Adipocyte (in vitro differentiated cells): Measurements from ENCODE around the gene NCOA1.

Experiments
- DNase-seq: peaks from one replicate; pipeline ENCODE4 v3.0.0-alpha.2; 2015; ENCODE audit warnings: low read depth
- H3K27me3 ChIP-seq: replicated peaks from 2 replicates; pipeline ENCODE4 v1.7.0; 2013; ENCODE audit warnings: mild to moderate bottlenecking, low read length, moderate library complexity; ENCODE audit not compliant: control insufficient read depth, insufficient read depth
- H3K36me3 ChIP-seq: 2 replicates; pipeline ENCODE4 v1.7.0; 2013; ENCODE audit warnings: low read length, mild to moderate bottlenecking, moderate library complexity; ENCODE audit not compliant: control insufficient read depth, insufficient read depth, severe bottlenecking
- H3K4me1 ChIP-seq: 2 replicates; pipeline ENCODE4 v1.7.0; 2013; ENCODE audit warnings: mild to moderate bottlenecking, low read length, moderate library complexity; ENCODE audit not compliant: control insufficient read depth, insufficient read depth
- H3K4me3 ChIP-seq: 2 replicates; pipeline ENCODE4 v1.7.0; 2013; ENCODE audit warnings: mild to moderate bottlenecking, low read length, moderate library complexity
- H3K9ac ChIP-seq: 2 replicates; pipeline ENCODE4 v1.7.0; 2013; ENCODE audit warnings: mild to moderate bottlenecking, low read length, moderate library complexity
- H3K9me3 ChIP-seq: 2 replicates; pipeline ENCODE4 v1.7.0; 2013; ENCODE audit warnings: mild to moderate bottlenecking, low read length, moderate library complexity; ENCODE audit not compliant: control insufficient read depth

Gene NCOA1

DNA sequence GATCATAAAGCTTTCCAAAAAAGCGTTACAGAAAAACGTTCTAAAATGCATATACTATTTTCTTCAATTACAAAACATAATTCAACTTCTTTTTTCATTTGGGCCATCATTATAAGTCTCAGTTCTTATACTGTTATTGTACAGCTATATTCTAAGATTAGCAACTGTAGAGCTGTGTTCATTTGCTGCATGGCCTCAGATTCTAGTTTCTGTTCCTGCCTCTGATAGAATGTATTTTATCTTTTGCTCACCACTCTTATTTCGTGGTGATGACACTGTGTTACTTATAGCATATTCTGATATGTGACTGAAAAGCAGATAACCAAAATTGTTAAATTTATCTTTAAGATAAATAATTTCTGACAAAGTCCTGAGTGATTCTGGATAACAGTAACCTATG lies 234.9 kb downstream of the NCOA1 start:
- H3K36me3 ChIP-seq = peaks cover 27% of the 10 kb centered on the region
- no peak overlapping the region for H3K9ac ChIP-seq
- no peak overlapping the region for H3K4me3 ChIP-seq
- H3K9me3 ChIP-seq = no peaks in the 10 kb centered on the region
- peaks cover 31% of the 10 kb centered on the region for H3K4me1 ChIP-seq
- no peak for DNase-seq
- no peaks in the 10 kb centered on the region for H3K27me3 ChIP-seq

DNA sequence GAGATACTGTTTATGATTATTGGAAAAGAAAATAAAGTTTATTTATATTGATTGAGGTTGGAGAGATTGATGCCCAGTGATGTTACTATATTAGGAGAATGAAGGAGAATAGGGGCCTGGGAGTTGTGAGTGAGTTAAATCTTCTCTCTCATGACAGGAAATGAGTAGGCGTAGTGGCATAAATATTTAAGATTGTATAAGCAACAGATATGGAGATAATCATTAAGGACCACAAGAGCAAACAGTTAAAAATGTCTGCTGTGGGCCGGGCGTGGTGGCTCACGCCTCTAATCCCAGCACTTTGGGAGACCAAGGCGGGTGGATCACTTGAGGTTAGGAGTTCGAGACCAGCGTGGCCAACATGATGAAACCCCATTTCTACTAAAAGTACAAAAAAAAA lies 239.4 kb downstream of the NCOA1 start:
- DNase-seq = no peak
- Histone ChIP-seq H3K9me3 (no peaks in the 10 kb centered on the region), H3K4me1 (peaks cover 5% of the 10 kb centered on the region), H3K9ac (no peak overlapping the region), H3K27me3 (no peaks in the 10 kb centered on the region), H3K36me3 (peaks cover 27% of the 10 kb centered on the region), H3K4me3 (no peak overlapping the region)

DNA sequence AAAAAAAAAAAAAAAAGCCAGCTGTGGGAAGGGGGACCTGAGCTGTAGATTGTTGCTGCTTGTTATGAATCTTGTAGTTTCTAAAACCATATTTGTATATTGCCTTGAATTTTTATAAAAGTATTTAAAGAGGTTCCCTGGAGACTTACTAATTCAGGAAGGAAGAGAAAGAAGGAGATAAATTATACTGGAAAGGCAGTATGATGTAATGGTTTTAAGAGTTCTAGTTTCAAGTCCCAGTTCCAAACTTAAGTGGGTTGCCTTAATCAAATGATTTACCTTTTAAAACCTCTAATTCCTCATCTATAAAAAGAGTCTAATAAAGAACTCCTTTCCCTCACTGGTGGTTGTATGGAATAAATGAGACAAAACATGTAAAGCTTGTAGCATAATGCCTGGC lies 240.0 kb downstream of the NCOA1 start:
- peaks cover 27% of the 10 kb centered on the region for H3K36me3 ChIP-seq
- H3K27me3 ChIP-seq = no peaks in the 10 kb centered on the region
- no peak overlapping the region for H3K9ac ChIP-seq
- H3K4me3 ChIP-seq = no peak overlapping the region
- DNase-seq = no peak
- H3K9me3 ChIP-seq = no peaks in the 10 kb centered on the region
- H3K4me1 ChIP-seq = peaks cover 5% of the 10 kb centered on the region

DNA sequence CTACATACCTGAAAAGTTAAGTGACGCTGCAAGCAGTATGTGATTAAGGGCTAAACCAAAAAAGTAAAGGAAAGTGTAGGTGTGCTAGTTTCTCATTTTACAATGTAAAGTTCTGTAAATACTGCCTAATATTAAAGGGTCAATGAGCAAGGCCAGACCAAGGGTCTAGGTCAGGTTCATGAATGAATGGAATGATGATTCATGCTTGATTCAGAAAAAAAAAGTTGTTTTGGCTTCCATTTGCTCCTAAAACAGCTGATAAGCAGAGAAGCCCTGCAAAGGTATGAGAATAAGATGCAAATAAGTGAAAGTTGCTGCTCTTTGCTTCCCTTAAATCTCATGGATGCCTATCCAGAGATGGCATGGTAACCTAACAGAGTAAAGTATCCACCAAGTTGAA lies 240.9 kb downstream of the NCOA1 start:
- H3K4me1 ChIP-seq = peaks cover 5% of the 10 kb centered on the region
- no peak overlapping the region for H3K4me3 ChIP-seq
- no peaks in the 10 kb centered on the region for H3K9me3 ChIP-seq
- no peak overlapping the region for H3K9ac ChIP-seq
- H3K27me3 ChIP-seq = no peaks in the 10 kb centered on the region
- peaks cover 27% of the 10 kb centered on the region for H3K36me3 ChIP-seq
- DNase-seq = no peak

DNA sequence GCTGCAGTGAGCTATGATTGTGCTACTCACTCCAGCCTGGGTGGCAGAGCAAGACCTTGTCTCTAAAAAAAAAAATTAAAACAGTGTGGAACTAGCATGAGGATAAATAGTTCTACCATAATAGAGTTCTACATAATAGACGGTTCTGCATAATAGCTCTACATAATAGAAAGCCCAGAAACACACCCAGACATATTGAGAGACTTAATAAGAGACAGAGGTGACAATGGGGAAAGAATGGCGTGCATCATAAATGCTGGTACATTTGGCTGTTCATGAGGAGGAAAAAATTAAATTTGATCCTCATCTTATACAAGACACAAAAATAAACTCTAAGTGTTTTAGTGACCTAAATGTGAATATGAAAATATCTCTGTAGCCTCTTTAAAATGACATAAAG lies 243.7 kb downstream of the NCOA1 start:
- Histone ChIP-seq H3K27me3 (no peaks in the 10 kb centered on the region), H3K4me1 (peaks cover 5% of the 10 kb centered on the region), H3K4me3 (no peak overlapping the region), H3K9ac (no peak overlapping the region), H3K36me3 (peaks cover 8% of the 10 kb centered on the region), H3K9me3 (no peaks in the 10 kb centered on the region)
- DNase-seq = no peak

DNA sequence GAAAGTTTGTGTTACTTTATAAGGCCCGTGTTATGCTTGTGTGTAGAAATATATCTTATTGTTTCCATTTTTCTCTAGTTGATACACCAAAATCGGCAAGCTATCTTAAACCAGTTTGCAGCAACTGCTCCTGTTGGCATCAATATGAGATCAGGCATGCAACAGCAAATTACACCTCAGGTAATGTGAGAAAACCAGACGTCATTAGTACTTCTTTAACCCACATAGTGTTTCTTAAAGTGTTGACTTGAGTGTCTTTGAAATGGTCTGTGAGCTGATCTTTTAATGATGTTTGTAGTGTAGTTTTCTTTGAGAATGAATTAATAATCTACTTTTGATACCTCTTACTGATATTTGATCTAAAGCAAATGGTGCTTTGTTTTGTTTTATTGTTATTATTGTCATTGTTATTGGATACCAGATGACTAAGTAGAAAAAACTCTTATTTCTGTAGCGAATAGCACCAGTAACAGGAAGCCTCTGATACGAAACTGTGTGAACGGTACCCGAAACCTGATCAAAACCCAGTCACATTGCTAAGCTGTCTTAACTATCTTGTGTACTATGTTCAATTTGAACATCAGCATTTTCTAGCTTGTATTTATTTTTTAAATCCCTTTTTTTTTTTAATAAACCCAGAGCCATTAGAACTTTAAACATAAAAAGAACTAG lies 248.4 kb downstream of the NCOA1 start:
- Histone ChIP-seq H3K9me3 (no peaks in the 10 kb centered on the region), H3K4me1 (no peaks in the 10 kb centered on the region), H3K36me3 (peaks cover 18% of the 10 kb centered on the region), H3K4me3 (no peak overlapping the region), H3K9ac (no peak overlapping the region), H3K27me3 (no peaks in the 10 kb centered on the region)
- DNase-seq = no peak

DNA sequence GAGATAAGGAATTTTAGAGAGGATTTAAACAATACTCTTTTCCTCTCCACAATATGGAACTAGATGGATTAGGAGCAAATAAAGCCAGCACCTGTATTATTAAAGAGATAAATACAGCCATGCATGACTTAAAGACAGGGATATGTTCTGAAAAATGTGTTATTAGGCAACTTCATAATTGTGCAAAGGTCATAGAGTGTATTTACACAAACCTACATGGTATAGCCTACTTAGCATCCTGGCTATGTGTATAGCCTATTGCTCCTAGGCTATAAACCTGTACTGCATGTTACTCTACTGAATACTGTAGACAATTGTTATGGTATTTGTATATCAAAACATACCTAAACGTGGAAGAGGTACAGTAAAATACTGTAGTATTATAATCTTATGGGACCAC lies 249.1 kb downstream of the NCOA1 start:
- no peaks in the 10 kb centered on the region for H3K27me3 ChIP-seq
- no peak overlapping the region for H3K4me3 ChIP-seq
- H3K4me1 ChIP-seq = no peaks in the 10 kb centered on the region
- no peaks in the 10 kb centered on the region for H3K9me3 ChIP-seq
- DNase-seq = no peak
- no peak overlapping the region for H3K9ac ChIP-seq
- peaks cover 18% of the 10 kb centered on the region for H3K36me3 ChIP-seq

DNA sequence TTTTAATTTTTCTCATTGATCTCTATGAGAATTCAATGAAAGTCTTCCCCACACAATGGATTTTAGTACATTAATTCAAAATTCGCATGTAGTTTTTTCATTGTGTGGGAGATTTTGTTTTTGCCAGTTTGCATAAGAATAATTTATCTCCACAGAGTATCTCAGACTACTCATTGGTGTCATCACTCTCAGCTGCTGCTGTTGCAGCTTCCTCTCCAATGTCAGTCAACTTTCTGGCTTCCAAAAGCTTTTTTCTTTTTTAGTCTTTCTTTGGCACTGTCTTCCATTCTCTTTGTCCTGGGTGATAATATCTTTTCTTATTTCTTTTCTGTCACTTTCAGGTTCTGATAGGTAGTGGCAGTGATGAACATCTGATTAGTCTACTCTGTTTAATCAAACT lies 251.7 kb downstream of the NCOA1 start:
- no peaks in the 10 kb centered on the region for H3K4me1 ChIP-seq
- no peak overlapping the region for H3K4me3 ChIP-seq
- DNase-seq = no peak
- H3K36me3 ChIP-seq = peaks cover 24% of the 10 kb centered on the region
- H3K9ac ChIP-seq = no peak overlapping the region
- no peaks in the 10 kb centered on the region for H3K27me3 ChIP-seq
- H3K9me3 ChIP-seq = no peaks in the 10 kb centered on the region

DNA sequence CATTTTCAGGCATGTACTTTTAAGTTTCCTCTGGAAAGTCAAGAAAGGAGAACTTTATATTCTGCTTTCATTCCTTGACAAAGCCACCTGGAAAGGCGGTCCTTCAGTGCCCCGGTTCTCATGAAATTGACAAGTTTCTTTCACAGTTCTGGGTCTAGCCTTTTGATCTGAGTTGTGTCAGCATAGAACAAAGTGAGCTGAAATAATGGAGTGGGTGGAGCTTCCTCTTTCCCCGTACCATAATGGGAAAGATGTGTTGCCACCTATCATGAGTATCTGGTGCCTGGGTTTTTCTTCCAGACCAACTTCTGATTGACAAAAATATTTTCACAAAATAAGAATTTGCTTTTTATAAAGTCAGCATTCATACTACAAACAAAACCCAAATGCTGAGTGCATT lies 252.9 kb downstream of the NCOA1 start:
- Histone ChIP-seq H3K9ac (no peak overlapping the region), H3K36me3 (peaks cover 24% of the 10 kb centered on the region), H3K27me3 (no peaks in the 10 kb centered on the region), H3K4me3 (no peak overlapping the region), H3K4me1 (no peaks in the 10 kb centered on the region), H3K9me3 (no peaks in the 10 kb centered on the region)
- no peak for DNase-seq

DNA sequence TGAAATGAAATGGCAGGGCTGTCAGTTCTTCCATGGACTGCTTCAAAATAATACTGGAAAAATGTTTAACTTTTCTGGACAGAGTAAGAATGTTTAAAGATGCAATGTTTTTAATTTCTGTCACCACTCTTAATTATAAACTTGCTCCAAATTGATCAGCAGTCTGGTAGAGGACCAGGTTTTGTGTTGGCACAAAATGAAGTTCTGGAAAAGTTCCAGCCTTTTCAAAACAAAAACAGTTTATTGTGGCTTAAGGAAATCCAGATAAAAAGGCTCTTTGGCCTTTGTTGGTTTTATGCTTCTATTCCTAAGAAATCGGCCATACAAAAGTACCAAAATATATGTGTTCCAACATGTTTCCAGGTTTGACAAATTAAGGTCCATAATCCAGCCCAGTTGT lies 253.3 kb downstream of the NCOA1 start:
- no peaks in the 10 kb centered on the region for H3K9me3 ChIP-seq
- H3K27me3 ChIP-seq = no peaks in the 10 kb centered on the region
- H3K4me3 ChIP-seq = no peak overlapping the region
- no peaks in the 10 kb centered on the region for H3K4me1 ChIP-seq
- H3K9ac ChIP-seq = no peak overlapping the region
- H3K36me3 ChIP-seq = peaks cover 24% of the 10 kb centered on the region
- DNase-seq = no peak

DNA sequence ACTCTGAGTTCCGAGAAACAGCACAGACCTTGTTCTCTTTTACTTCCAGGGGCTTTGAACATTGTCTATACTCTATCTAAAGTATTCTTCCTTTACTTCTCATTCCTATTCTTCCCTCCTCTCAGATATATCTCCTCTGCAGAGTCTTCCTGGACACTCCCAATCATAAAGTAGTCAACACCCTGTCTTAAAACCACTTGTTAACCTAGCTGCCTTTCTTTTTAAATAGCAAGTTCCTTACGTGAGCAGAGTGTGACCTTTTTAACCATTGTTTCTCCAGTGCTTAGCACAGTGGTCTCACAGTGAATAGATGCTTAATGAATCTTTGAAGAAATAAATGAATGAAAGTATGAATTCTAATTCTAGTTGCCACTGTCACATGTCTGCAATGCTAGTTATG lies 254.8 kb downstream of the NCOA1 start:
- no peak overlapping the region for H3K4me3 ChIP-seq
- H3K27me3 ChIP-seq = no peaks in the 10 kb centered on the region
- no peak overlapping the region for H3K9ac ChIP-seq
- DNase-seq = no peak
- no peaks in the 10 kb centered on the region for H3K4me1 ChIP-seq
- H3K9me3 ChIP-seq = no peaks in the 10 kb centered on the region
- H3K36me3 ChIP-seq = peaks cover 13% of the 10 kb centered on the region

DNA sequence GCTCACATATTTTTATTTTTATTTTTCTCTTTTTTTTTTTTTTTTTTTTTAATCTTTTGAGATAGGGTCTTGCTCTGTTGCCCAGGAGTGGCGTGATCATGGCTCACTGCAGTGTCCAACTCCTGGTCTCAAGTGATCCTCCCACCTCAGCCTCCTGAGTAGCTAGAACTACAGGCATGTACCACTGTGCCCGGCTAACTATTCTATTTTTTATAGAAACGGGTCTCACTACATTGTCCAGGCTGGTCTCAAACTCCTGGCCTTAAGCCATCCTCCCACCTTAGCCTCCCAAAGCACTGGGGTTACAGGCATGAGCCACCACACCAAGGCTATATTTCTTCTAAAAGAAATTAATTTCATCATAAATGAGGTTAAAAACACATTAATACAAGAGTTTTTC lies 256.2 kb downstream of the NCOA1 start:
- DNase-seq = no peak
- no peak overlapping the region for H3K4me3 ChIP-seq
- H3K9me3 ChIP-seq = no peaks in the 10 kb centered on the region
- no peaks in the 10 kb centered on the region for H3K27me3 ChIP-seq
- H3K36me3 ChIP-seq = peaks cover 10% of the 10 kb centered on the region
- no peaks in the 10 kb centered on the region for H3K4me1 ChIP-seq
- no peak overlapping the region for H3K9ac ChIP-seq
